SW480 (cell line): Measurements from ENCODE around the gene CPT1B.

ENCODE experiments used
- DNase-seq: peaks from one replicate; pipeline ENCODE4 v3.0.0-alpha.2; 2016; ENCODE audit warnings: low spot score

The CPT1B gene

GRCh38 chr22:50569896-50570535 is 8.2 kb downstream of the CPT1B start:
- DNase-seq, result no peak

- DNase-seq, result no peak
These were observed 9.2 kb downstream of the CPT1B start for GRCh38 chr22:50569041-50569459.

- no peak for DNase-seq
These were observed 9.6 kb downstream of the CPT1B start for GRCh38 chr22:50568626-50569025.

GRCh38 chr22:50567721-50568252 is 10.4 kb downstream of the CPT1B start:
- no peak for DNase-seq

GRCh38 chr22:50564289-50564688 is 13.9 kb downstream of the CPT1B start:
- no peak for DNase-seq

GRCh38 chr22:50563413-50564160 is 14.6 kb downstream of the CPT1B start:
- DNase-seq, result no peak

- peak; percentile 93 for DNase-seq
These were observed 15.5 kb downstream of the CPT1B start, which contains the start of gene SYCE3 for GRCh38 chr22:50562523-50563412. Gene SYCE3 (minus strand): TSS chr22:50562919. CDS start chr22:50556405, 6,514 bp downstream.

- peak; percentile 27 for DNase-seq
These were observed 16.5 kb downstream of the CPT1B start for GRCh38 chr22:50561401-50562358.

GRCh38 chr22:50560034-50560433 is 18.2 kb downstream of the CPT1B start:
- DNase-seq, result no peak

- DNase-seq, result no peak
These were observed 21.5 kb downstream of the CPT1B start for GRCh38 chr22:50556703-50557102.

GRCh38 chr22:50553310-50553709 is 24.9 kb downstream of the CPT1B start:
- DNase-seq, result no peak

GRCh38 chr22:50551160-50551752 is 27.0 kb downstream of the CPT1B start:
- no peak for DNase-seq

GRCh38 chr22:50550395-50550794 is 27.8 kb downstream of the CPT1B start:
- no peak for DNase-seq

- DNase-seq, result no peak
These were observed 29.1 kb downstream of the CPT1B start for GRCh38 chr22:50548921-50549790.

- DNase-seq, result no peak
These were observed 29.9 kb downstream of the CPT1B start for GRCh38 chr22:50548040-50548920.

GRCh38 chr22:50547263-50547985 is 30.8 kb downstream of the CPT1B start:
- no peak for DNase-seq

GRCh38 chr22:50546326-50547262 is 31.6 kb downstream of the CPT1B start:
- no peak for DNase-seq
